CD4-positive, alpha-beta T cell treated with Interleukin-21 for 1 hour (primary cell): ENCODE measurements around the gene RAB3B.

Experiments
- DNase-seq: peaks from one replicate; pipeline ENCODE4 v3.0.0-alpha.2; 2020

The RAB3B gene

GRCh38 chr1:51867479-51868232, 122.8 kb downstream of the RAB3B start:
- no peak for DNase-seq

GRCh38 chr1:51863384-51863783, 127.1 kb downstream of the RAB3B start:
- peak; percentile 14 for DNase-seq

GRCh38 chr1:51861669-51862068, 128.8 kb downstream of the RAB3B start:
- DNase-seq, result no peak

GRCh38 chr1:51859735-51860134, 130.8 kb downstream of the RAB3B start:
- DNase-seq, result no peak

GRCh38 chr1:51859333-51859732, 131.2 kb downstream of the RAB3B start:
- no peak for DNase-seq

- DNase-seq, result no peak
These were observed 131.6 kb downstream of the RAB3B start for GRCh38 chr1:51858892-51859291.
